GM12892 (cell line): ENCODE data around the gene SDF4.

ENCODE experiments used
- POLR2AphosphoS5 ChIP-seq: IDR thresholded peaks from 2 replicates; pipeline ENCODE4 v1.6.1; 2011; ENCODE audit warnings: low read depth, low read length, control low read depth
- TAF1 ChIP-seq: IDR thresholded peaks from 2 replicates; pipeline ENCODE4 v1.6.1; 2011; ENCODE audit warnings: low read depth, mild to moderate bottlenecking, control low read depth, low read length, borderline replicate concordance

DNA sequence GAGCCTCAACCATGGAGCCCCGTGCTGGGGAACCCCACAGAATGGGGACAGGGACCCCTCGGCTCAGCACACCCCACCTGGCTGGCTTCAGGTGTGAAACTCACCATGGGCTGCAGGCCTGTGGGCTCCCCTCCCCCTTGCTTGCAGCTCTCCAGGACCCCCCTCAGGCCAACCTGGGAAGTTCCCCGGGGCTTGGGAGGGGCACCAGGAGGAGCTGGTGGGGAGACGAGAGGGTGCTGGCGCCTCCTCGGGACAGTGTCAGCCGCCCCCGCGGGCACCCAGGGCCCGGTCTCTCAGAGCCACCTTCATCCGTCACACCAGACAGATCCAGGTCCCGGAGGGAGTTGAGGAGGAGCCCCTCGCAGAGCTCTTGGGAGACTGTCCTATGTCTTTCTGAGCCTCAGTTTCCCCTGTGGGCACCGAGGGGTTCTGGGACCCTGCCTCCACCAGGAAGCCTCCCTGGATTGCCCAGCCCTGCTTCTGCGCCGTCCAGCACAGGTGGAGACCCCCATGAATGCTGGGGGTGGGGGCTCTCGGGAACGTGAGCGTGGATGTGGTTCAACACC is 24.8 kb downstream of the SDF4 start:
- TF ChIP-seq TAF1 = no peak
- TF ChIP-seq POLR2AphosphoS5 = no peak
